GM21360 (cell line): Measurements from ENCODE around the gene SAMD4B.
A peak's percentile ranks its signal among the peaks of the same experiment; 100 is the strongest.

ENCODE experiments used
- ATAC-seq: cut with Tn5 transposase; IDR thresholded peaks from one replicate; pipeline ENCODE4 v1.9.1; 2021; ENCODE audit warnings: mild to moderate bottlenecking, moderate library complexity; ENCODE audit not compliant: unreplicated experiment

The SAMD4B gene

DNA sequence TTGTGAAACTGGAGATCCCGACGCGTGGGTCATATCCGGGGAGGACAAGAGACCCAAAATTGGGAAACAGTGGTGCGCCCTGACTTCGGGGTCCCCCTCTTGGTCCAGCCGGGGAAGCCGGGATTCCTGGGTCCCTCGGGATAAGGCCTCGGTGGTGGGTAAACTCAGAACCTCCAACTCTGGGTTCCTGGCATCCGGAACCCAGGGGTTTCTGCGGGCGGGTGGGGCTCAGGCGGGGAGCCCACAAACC, 65.1 kb downstream of the SAMD4B start:
- ATAC-seq = no peak

DNA sequence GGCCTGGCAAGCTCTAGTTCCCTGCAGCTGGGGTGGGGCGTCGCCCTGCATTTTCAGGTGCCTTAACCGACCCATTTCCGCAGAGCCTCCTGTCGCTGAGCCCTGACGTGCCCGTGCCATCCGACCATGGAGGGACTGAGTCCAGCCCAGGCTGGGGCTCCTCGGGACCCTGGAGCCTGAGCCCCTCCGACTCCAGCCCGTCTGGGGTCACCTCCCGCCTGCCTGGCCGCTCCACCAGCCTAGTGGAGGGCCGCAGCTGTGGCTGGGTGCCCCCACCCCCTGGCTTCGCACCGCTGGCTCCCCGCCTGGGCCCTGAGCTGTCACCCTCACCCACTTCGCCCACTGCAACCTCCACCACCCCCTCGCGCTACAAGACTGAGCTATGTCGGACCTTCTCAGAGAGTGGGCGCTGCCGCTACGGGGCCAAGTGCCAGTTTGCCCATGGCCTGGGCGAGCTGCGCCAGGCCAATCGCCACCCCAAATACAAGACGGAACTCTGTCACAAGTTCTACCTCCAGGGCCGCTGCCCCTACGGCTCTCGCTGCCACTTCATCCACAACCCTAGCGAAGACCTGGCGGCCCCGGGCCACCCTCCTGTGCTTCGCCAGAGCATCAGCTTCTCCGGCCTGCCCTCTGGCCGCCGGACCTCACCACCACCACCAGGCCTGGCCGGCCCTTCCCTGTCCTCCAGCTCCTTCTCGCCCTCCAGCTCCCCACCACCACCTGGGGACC, 65.6 kb downstream of the SAMD4B start:
- ATAC-seq = no peak

DNA sequence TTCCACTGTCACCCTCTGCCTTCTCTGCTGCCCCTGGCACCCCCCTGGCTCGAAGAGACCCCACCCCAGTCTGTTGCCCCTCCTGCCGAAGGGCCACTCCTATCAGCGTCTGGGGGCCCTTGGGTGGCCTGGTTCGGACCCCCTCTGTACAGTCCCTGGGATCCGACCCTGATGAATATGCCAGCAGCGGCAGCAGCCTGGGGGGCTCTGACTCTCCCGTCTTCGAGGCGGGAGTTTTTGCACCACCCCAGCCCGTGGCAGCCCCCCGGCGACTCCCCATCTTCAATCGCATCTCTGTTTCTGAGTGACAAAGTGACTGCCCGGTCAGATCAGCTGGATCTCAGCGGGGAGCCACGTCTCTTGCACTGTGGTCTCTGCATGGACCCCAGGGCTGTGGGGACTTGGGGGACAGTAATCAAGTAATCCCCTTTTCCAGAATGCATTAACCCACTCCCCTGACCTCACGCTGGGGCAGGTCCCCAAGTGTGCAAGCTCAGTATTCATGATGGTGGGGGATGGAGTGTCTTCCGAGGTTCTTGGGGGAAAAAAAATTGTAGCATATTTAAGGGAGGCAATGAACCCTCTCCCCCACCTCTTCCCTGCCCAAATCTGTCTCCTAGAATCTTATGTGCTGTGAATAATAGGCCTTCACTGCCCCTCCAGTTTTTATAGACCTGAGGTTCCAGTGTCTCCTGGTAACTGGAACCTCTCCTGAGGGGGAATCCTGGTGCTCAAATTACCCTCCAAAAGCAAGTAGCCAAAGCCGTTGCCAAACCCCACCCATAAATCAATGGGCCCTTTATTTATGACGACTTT, 66.4 kb downstream of the SAMD4B start:
- no peak for ATAC-seq

DNA sequence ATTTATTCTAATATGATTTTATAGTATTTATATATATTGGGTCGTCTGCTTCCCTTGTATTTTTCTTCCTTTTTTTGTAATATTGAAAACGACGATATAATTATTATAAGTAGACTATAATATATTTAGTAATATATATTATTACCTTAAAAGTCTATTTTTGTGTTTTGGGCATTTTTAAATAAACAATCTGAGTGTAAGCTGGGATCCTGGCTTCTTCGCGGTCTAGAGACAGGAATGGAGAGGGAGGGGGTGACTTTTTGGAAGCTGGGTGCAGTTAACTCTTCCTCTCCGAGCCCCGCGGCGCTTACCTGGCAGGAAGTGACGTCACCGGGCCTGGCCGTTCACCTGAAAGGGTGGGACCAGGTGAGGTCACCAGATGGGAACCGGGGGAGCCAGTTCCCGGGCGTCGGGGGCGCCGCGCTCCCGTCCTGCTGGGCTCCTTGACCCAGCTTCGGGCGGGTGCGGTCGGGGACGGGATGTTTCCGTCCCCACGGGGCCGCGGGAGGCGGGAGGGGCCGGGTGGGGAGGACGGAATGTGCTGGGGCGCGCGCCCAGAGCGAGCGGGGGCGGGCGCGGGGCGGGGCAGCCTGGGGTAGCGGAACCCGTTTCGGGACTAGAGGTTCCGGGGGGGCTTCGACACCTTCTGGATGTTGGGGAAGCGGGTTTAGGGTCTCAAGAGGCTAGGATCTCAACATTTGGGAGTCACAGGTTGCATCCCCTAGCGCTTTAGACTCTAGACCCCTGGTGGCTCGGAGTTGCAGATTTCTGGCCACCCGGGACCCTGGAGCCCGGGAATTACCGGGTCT, 67.2 kb downstream of the SAMD4B start:
- ATAC-seq = no peak

DNA sequence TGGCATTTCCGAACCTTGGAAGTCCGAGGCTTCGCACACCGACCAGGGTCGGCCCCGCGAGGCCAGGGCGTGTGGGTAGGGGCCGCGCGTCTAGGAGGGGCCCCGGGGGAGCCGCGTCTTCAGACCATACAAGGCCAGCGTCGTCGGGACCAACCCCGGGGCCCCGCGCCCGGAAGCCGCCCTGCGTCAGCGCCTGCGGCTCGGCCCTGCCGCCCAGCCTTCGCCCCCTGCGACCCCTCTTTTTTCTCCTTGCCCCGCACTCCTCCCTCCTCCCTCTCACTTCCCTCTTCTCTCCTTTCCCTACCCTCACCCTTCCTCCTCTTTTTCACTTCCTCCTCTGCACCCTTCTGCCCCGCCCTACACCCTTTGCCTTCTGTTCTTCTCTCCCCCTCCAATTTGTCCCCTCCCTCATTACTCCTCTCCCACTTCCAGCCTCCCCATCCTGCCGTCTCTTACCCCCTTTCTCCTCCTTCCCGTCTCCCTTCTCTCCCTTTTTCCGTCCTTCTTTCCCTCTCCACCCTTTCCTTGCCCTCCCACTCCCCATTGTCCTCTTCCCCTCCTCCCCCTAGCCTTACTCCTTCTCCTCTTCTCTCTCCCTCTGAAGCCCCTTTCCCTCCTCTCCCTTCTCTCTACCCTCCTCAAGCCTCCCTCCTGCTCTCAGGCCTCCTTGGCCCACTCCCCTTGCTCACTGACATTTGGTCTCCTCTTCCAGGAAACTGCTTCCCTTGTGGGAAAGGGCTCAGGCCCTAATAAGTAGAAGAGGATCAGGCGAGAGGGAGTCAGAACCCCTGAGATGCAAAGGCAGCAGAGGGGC, 68.0 kb downstream of the SAMD4B start:
- ATAC-seq = no peak

DNA sequence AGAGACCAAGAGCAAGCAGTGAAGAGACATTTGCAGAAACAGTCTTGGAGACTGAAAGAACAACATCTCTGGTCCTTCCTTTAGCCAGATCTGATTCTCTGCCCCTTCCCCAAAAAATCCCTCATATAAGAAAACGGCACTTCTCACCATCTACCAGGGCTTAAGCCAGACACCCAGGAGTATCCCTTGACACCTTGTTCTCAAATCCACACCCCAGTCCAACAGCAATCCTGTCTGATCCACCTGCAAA, 68.5 kb downstream of the SAMD4B start:
- no peak for ATAC-seq

DNA sequence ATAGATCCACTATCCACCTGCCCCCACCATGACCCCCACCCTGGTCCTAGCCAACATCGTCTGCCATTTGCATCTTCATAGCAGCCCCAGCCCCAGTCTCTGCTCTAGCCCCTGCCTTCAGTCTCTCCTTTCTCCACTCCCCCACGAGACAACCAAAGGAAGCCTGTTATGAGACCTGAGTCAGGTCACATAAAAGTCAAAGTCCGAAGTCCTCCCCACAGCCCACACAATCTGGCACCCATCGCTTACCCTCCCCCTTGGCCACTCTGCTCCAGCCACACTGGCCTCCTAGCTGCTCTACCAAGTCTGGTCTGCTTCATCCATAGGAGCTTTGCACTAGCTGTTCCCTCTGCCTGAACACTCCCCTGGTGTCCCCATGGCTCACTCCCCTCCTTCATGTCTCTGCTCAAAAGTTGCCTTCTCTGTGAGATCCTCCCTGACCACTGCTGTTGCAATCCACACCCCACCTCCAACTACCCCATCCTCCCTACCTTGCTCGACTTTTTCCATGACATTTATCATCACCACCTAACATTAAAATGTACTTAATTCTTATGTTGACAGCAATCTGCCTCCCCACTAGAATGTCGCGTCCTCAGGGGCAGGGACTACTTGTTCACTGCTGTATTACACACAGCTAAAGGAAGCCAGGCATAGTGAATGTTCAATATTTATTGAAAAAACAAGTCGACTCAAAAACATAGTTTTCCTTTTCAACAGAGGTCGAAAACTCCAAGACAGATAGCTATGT, 69.0 kb downstream of the SAMD4B start:
- no peak for ATAC-seq

DNA sequence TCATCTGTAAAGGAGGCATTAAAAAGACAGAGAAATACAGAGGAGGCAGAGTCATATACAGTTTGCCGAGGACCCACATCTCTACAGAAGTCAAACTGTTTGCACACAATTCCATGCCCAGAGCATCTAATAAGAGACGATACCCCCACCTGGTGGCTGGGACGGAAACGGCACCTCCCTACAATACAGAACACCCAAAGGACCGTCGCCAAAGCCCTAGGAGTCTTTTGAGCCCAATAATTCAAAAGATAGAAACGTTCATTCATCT, 69.5 kb downstream of the SAMD4B start:
- peak; percentile 19 for ATAC-seq

DNA sequence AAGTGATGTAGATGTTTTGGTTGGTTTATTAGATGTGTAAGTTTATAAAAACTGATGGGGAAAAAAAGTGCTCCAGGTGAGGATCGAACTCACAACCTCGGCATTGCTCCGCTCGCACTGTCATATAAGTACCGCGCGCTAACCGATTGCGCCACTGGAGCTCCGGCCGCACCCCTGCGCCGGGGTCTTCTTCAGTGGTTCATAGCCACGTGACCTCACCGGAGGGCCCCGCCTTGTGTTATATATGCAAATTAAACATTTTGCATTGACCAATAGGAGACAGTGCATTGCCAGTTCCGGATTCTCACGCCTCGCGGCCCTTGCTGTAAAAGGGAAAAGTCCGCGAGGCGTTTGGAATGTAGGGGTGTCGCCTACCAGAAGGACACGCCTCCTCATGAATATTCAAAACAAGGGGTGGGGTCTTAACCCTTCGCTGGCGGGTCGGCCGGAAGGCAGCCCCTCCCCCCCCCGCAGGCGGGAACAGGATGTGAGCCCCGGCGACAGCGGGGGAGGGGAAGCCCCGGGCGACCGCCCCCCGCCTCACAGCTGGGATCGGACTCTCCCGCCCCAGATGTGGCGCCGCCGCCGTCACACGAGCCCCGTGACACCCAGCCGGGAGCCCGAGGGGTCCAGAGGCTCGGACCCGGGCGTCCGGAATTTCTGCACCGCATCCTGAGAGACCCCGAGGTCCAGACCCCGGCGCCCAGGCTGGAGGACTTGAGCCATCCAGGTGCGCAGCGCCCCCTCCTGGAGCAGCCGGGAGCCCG, 70.1 kb downstream of the SAMD4B start, which contains the start of gene PLEKHG2:
Gene PLEKHG2, plus strand, starts transcription at position 570 of the 767 bp plus-strand sequence. CDS start 1,418 bp downstream, outside the sequence.
- ATAC-seq = peak; percentile 48

DNA sequence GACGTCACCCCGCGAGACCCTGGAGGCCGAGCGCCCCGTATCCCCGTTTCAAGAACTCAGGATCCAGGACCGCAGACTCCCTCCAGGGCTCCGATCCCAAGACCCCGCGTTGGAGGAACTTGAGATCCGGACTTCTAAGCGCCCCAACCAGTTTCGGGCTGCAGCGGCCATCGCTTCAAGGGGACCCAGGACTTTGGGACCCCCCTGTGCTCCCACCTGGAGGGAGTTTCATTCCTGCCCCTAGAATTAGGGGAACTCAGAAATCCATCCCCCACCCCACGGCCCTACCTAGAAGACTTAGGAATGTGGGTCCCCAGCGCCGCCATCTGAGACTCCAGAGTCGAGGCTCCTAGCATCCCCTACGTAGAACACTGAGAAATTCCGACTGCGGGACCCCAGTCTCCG, 70.6 kb downstream of the SAMD4B start:
- no peak for ATAC-seq

DNA sequence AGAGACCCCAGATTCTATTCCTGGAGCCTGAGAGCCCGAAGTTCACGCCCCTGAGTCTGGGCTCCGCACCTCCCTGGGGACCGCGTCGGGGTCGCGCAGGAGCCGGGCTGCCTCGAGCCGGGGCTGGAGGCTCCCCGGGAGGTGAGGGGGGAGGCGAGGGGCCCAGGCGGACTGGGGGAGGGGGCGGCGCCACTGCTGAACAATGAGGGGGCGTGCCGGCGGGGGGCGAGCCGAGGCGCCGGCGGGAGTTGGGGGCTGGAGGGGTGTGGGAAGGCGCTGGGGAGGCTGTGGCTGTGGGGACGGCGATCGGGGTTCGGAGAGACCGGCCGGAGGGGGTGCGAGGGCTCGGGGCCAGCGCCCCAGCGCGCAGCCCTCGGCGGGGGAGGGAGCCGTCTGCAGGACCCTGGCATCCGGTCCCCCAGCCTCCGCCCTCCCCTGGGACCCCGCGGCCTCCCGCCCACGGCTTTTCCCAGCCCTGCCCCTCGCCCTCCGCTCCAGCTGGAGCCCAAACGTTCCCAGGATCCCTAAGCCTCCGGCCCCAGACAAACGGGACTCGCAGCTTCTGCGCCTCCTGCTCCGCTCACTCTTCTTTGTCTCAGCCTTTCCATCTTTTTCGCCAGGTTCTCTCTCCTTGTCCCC, 71.2 kb downstream of the SAMD4B start:
- no peak for ATAC-seq

DNA sequence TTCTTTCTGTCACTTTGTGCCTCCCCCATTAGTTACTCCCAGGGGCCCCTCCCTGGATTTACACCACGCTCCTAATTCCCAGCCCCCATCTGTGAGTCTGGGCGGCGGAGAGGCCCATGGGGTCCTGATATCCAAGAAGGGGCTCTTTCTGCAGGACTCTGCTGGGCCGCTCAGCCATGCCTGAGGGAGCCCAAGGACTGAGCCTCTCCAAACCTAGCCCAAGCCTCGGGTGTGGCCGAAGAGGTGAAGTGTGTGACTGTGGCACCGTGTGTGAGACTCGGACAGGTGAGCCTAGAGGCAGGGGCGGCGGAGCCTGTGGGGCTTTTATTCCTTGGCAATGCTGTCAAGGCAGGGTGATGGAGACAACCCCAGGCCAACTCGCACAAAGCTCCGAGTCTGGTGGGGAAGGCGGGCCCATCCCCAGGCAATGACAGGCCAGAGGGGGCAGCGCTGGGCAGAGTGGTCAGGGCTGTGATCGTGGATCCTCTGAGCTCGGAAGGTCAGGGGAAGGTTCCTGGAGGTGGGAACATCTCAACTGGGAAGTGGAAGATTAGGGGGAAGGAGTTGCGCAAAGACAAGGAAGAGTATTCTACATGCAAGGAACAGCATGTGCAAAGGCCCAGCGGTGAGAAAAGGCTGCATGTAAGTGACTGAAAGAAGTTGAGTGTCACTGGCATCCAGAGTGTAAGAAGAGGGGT, 71.8 kb downstream of the SAMD4B start:
- no peak for ATAC-seq

DNA sequence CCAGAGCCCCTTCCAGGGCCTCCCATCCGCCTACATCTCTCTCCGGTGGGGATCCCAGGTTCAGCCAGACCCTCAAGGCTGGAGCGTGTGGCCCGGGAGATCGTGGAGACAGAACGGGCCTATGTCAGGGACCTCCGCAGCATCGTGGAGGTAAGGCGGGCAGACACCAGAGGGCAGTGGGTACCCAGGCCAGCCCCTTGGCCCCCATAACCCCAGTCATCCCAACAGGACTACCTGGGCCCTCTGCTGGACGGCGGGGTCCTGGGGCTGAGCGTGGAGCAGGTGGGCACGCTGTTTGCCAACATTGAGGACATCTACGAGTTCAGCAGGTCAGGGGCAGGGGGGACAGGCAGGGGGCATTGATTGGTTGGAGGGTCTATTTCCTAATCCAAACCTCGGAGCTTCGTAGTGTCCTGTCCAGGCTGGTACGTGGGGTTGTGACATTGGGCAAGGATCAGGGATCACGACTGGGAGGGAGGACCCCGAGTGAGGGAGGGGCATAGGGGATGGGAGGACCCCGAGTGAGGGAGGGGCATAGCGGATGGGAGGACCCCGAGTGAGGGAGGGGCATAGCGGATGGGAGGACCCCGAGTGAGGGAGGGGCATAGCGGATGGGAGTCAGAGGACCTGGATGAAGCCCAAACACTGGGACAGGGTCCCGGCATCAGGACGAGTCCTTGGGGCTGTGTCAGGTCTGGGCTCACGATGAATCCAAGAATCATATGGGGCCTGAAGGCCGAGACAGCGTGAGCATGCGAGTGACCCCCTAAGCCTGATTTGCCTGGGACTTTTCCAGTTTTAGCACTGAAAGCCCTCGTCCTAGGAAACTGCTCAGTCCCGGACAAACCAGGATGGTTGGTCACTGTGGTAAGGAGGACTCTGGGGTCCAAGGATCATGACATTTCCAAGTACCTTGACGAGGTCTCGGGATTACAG, 73.2 kb downstream of the SAMD4B start:
- ATAC-seq = no peak

DNA sequence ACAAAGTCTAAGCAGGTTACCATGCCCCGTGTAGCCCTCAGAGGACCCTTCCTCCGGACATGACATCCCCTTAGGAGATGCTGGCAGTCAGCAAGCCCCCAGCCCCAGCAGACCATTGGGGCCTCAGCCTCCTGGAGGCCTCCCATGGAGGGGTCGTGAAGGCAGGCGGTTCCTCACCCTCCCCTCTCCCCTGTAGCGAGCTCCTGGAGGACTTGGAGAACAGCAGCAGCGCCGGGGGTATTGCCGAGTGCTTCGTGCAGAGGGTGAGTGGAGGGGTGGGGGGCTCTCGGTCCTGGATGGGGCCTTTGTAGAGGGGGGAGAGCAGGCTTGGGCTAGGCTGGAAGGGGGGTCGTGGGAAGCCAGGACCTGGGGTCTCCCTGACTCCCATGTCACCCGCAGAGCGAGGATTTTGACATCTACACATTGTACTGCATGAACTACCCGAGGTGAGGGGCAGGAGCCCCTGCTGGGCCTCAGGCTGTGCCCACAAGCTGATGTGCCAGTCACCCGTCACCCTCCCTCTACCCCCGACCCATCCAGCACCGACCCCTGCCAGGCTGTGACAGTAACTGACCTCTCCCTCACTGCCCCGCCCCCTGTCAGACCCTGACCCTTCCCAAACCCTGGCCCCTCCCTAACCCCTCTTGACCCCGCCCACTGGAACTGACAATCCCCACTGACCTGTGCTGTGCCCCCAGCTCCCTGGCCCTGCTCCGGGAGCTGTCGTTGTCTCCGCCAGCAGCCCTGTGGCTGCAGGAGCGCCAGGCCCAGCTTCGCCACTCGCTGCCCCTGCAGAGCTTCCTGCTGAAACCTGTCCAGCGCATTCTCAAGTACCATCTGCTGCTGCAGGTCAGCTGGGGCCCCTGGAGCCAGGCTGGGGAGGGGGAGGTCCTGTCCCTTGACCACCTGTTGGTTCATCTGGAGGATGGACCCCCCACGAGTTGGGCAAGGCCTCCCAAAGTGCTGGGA, 74.2 kb downstream of the SAMD4B start:
- no peak for ATAC-seq

DNA sequence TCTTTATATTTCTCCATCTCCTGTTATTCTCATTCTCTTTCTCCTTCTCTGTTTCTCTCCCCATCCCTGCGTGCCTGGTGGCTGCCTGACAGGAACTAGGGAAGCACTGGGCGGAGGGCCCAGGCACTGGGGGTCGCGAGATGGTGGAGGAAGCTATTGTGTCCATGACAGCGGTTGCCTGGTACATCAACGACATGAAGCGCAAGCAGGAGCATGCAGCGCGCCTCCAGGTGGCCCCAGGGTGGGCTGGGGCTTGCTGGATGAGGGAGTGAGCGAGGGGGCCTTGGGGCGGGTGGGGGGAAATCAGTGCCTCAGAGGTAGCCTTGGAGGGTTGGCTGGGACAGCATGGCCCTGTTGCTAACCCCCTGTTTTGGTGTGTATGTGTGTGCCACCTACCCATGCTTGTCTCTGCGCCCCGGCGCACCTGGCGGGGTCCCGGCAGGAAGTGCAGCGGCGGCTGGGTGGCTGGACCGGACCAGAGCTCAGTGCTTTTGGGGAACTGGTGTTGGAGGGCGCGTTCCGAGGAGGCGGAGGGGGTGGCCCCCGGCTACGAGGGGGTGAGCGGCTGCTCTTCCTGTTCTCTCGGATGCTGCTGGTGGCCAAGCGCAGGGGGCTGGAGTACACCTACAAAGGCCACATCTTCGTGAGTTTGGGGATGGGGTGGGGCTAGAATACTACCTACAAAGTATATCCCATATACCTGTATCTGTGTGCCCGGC, 75.4 kb downstream of the SAMD4B start:
- ATAC-seq = no peak

DNA sequence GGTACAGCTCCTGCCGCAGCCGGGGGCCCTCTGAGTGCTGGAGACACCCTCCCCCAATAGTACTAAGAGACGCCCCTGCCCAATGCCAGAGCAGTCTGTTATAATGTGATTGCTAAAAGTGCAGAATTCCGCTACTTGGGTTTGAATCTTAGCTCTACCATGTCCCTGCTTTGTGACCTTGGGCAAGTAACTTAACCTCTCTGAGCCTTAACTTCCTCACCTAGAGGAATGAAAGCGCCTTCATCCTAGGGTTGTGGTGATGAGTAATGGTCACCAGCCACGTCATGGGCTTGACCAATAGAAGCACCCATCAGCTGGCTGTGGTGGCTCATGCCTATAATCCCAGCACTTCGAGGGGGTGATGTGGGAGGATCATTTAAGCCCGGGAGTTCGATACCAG, 76.8 kb downstream of the SAMD4B start:
- ATAC-seq = no peak
